NOMO-1 treated with dmso at 0.1 percent for 144 hours (cell line): Measurements from ENCODE around the gene ADARB1.
A peak's percentile ranks its signal among the peaks of the same experiment; 100 is the strongest.

Experiments
- DNase-seq: peaks from one replicate; lab custom pipeline; 2025; ENCODE audit not compliant: unreplicated experiment; lab: John Stamatoyannopoulos, UW

ADARB1 gene

DNA sequence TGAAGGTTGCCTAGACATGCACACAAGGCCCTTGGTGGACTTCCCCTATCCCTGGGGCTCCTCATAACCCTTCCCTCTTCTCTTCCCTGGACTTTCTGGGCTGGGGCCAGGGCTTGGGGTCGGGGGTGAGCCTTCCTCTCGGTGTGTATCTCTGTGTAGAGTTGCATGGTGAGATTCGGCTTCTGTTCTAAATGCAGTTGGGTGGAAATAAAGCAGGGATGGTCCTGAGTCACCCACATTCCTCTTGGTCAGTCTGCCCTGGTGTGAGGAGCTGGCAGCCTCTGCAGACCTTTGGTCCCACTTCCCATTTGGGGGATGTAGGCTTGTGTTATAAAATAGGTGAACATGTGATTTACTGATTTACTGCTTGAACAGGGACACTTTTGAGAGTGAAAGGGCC lies 38.0 kb downstream of the ADARB1 start:
- DNase-seq: no peak

DNA sequence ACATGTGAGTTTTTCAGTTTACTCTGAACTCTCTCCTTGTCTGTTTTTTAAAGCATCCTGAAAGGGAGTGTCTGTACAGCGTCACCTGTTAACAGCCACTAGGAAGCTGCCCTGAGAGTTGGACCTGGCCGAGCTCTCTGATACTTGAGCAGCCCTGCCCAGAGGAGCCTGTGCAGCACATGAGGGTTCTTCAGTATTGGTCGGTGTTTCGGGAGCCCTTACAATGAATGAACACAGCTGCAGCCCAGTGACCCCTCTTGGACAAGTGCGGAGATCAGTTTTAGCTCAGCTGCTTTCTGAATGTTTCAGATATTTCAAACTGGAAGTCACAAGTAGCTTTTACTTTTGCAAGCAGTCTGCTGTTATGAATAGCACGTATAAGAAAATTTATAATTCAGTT lies 39.2 kb downstream of the ADARB1 start:
- DNase-seq: no peak

DNA sequence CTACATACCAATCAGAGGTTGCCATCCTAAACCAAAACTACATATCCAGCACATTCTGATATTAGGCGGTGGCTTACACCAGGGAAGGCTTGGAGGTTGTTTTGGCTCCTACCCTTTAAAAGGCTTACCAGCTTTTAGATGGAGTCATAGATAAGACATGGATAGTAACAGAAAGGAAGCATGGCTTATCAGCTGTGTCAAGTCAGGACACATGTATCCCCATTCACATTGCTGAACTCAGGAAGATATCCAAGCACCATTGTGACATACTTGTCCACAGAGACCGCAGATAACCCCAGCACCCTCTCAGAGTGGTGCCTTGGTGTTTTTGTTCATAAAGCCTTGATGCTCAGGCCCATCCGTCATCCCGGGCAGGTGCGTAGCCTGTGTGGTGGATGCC lies 39.7 kb downstream of the ADARB1 start:
- DNase-seq: no peak

DNA sequence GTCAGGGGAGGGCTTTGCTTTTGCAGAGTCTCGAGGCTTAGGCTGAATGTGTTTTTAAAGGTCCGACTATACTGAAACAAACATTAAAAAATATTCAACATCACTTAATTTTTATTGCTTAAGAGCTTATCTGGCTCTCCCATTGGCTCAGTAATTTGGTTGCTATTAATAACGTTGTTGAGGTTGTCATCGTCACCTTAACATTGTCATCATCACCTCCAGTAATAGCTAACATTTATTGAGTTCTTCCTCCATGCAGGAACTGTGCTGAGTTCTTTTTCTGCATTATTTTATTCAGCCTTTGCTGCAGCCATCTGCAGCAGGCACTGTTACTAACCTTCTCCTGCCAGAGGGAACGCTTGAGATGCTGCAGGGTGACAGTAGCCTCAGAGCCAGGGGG lies 40.1 kb downstream of the ADARB1 start:
- no peak for DNase-seq

DNA sequence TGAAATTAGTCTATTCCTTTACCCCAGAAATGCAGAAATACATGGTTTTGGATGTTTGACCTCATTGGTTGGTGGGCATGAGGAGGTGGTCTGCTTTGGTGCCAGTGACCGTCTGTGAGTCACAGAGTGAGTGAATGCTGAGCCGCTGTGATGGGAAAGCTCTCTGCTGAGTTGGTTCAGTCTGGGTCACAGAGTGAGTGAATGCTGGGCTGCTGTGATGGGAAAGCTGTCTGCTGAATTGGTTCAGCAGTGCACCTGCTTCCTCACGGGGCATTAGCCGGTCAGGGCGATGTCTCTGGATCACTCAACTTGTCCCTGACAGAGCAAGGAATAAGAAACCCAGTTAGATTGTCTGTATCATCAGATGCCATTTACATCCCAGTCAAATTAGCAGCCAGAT lies 40.8 kb downstream of the ADARB1 start:
- no peak for DNase-seq

DNA sequence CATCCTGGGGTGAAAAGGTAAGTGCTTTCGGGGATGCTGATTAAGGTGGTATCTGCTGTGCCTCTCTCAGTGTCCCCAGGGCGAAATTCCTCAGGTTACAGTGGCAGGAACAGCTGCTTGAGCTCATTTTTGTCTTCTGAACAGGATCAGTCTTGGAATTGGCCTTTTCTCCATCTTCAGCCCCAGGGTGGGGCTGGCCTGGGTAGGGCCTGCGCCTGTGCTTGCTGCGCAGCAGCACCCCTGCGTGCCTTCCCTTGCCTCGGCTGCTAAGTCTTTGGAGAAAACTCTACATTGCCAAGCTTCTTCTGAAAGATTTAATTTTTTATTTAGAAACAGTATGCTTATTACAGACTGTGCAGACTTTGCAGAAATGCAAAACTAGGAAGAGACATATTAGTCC lies 41.7 kb downstream of the ADARB1 start:
- DNase-seq: no peak

DNA sequence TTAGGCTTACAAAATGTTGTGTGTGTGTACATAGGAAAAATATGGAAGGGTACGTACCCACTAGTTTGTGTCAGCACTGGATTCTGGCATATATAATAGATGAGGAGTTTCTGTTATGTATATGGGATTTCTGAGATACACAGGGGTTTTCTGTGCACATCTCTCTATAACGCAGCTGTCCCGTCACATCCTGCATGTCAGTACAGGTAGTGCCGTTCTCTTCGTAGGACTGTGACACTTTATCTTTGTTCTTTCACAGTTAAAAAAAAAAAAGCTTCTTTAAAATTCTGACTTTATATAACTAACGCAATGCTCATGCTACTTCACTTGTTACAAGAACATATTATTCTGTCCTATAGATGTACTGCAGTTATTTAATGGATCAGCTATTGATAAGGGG lies 42.9 kb downstream of the ADARB1 start:
- DNase-seq: no peak

DNA sequence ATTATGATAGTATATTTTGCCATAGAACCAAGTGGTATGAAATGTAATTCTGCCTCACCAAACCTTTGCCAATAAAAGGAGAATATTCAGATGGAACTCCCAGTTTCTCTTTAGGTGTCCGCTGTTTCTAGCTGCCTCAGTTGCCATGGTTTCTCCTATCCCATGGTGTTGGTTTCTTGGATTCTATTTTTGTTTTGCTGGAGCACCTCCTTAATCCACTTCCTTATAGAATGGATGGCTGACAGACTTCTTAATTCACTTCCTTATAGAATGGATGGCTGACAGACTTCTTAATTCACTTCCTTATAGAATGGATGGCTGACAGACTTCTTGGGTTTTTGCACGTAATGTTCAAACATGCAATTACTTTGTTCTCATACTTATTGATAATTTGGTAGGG lies 43.7 kb downstream of the ADARB1 start:
- DNase-seq: no peak

DNA sequence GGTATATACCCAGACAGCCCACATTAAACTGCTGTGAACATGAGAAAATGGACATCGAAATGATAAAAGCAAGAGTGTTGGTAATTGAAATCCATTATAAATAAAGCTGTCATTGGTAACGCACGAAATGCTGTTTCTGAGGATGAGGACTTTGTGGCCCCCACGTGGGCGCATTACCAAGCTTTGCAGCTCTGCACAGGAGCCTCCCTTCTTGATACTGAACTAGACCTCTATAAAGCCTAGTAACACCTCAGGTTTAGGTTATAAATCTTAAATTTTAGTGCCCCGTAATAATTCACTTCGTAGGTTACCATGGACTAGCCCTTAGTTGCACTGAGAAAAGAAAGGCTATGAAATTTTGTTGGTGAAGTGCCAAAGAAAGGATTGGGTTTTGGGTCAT lies 45.4 kb downstream of the ADARB1 start:
- DNase-seq: no peak

DNA sequence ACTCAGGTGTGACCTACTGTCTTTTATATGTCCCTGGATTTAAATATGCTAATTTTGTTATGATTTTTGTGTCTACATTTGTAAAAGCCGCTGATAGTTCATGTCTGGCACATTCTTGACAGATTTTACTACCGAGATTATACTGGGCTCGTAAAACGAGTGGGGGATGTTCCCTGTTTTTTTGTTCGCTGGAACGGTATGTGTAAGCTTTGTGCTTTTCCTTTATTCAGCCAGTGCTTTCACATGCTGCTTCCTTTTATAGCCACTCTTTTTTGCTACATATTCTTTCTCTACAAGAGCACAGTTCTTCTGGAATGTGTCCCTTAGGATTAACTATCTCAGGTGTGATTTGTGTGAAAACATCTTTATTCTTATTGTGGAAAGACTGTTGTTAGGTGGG lies 46.6 kb downstream of the ADARB1 start:
- DNase-seq: no peak

DNA sequence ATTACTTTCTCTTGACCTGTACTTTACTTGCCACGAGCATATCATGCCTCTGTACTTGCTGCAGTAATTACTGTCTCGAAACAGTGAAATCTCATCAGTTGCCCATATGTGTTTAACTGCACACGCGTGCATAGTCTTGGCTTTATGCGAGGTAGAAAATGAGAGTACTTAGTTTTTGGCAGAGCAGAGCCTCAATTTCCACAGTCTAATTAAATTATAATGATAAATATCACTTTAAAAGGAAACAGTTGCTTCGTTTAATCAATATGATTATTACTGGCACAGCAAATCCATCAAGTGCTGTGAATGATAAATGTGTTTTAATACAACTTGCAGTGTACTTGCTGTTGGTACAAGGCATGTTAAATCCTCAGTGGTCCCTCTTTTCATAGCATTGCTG lies 47.6 kb downstream of the ADARB1 start:
- no peak for DNase-seq

DNA sequence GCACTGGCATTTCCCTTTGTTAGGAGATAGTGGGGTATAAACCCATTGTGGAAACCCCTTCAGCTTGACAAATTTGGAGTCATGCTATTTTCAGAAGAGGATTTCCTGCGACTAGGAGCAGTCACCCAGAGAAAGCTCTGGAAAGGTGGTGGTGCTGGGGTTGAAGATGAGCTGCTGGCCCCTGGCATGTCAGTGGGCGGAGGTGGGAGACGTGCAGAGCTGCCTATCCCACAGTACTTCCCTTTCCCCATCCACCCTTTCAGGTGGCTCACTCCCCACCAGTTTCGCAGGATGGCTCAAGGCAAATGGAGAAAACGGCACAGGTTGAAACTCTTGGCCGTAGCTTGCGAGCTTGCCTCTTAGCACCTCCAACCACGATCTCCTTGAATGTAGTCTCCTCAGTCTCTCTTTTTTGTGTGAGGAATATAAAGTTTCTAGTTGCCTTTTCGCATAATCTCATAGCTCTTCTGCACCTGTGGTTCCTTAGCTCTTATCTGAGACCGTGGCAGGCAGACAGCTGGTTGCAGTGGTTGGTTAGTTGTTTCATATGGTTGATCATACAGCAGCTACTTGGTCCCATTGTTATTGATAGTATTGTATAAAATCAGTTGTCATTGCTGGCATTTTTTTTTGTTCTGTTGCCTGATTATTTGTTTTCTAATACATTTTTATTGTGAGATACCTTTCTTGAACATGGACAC lies 48.2 kb downstream of the ADARB1 start:
- DNase-seq: no peak

DNA sequence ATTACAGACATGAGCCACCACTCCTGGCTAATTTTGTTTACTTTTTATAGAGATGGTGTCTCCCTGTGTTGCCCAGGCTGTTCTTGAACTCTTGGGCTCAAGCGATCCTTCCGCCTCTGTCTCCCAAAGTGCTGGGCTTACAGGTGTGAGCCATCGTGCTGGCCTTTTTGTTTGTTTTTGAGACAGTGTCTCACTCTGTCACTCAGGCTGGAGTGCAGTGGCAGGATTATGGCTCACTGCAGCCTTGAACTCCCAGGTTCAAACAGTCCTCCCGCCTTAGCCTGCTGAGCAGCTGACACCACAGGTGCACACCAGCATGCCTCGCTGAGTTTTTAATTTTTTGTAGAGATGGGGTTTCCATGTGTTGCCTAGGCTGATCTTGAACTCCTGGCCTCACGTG lies 49.1 kb downstream of the ADARB1 start:
- no peak for DNase-seq

DNA sequence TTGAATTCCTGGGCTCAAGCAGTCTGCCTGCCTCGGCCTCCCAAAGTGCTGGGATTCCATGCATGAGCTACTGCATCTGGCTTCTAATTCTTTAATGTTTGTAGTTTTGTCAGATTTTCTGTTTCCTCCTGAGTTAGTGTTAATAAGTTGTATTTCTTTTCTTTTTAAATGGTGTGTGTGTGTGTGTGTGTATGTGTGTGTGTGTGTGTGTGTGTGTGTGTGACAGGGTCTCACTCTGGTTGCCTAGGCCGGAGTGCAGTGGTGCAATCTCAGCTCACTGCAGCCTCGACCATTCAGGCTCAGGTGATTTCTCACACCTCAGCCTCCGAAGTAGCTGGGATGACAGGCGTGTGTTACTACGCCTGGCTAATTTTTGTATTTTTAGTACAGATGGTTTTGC lies 50.2 kb downstream of the ADARB1 start:
- no peak for DNase-seq

DNA sequence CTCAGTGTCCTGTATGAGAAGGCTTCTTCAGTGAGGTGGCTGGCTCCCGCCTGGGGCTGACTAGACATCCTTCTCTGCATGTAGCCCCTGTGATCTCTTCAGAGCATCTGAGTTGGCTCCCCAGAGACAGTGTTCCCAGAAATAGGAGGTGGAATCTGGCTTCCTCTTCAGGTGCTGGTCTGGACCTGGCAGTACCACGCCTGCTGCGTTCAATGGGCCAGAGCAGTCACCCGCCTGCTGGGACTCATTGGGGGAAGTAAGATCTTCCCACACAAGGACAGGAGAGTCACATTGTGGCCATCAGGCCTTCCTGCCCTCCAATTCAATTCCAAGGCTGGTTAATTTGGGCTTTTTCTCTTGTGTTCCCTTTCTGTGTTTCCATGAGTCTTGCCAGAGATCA lies 51.0 kb downstream of the ADARB1 start:
- no peak for DNase-seq

DNA sequence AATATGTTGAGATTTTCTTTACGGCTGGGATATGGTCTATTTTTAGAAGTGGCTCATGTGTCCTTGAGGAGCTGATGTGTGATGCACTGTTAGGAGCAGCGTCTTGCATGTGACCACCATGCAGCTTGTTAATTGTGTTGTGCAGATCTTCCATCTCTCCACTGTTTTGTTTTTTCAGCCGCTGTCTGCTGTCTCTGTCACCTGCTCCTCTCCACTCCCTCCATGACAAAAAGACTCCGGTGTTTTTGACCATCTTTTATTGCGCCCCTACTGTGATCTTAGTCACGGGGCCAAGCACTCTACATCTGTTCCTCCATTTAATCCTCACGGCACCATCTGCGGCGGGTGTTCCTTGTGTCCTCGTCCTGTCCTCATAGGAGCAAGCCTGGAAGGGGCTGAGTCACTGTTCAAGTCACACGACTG lies 51.8 kb downstream of the ADARB1 start:
- no peak for DNase-seq

DNA sequence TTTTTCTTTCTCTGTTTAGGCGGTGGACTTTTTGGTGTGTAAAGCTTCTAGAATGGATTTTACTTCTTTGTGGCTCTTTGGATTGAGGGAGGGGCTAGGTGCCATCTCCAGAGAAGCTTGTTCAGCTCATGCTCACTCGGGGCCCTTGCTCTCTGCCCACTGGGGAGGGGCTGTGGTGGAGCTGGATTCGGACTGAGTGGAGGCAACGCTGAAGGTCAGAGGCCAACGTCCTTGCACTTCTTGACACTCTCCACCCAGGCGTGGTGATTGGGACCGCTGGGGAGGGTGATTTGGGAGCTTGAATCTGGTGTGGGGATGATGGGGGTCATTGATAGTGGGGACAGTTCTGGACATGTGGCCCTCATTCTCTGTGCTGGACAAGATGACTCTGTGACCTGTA lies 52.6 kb downstream of the ADARB1 start:
- no peak for DNase-seq

DNA sequence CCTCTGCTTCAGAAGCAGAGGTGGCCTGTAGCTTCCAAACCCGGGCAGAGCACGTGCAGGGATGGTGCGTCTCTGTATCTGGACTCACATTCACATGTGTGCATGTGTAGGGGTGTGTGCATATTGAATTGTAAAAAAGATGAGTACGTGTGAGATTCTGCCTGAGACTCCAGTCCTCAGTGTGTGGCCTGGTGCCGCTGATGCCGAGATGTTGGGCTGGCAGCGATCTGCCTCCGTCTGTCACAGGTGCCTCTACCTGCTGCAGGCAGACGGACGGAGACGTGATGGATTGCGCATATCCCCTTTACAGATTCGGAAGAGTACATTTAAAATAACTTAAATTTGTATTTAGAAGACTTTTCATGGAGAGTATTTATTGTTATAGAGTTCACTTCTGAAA lies 53.6 kb downstream of the ADARB1 start:
- no peak for DNase-seq

DNA sequence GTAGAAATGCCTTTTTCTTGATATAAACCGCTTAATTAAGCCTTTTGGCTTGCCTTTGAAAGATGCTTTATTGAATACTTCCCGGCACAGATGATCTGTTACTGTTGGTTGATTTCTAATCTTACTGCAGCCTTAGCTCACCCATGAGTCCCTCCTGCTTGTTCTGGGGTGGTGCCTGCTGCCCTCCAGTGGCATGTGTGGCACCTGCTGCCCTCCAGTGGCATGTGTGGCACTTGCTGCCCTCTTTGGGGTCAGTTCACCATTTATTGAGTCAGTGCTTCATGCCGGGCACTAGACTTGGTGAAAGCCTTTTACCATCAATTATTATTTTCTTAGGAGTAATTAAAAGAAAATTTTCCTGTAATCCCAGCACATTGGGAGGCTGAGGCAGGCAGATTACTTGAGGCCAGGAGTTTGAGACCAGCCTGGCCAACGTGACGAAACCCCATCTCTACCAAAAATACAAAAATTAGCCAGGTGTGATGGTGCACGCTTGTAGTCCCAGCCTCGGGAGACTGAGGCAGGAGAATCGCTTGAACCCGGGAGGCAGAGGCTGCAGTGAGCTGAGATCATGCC lies 54.3 kb downstream of the ADARB1 start:
- peak; percentile 59 for DNase-seq

DNA sequence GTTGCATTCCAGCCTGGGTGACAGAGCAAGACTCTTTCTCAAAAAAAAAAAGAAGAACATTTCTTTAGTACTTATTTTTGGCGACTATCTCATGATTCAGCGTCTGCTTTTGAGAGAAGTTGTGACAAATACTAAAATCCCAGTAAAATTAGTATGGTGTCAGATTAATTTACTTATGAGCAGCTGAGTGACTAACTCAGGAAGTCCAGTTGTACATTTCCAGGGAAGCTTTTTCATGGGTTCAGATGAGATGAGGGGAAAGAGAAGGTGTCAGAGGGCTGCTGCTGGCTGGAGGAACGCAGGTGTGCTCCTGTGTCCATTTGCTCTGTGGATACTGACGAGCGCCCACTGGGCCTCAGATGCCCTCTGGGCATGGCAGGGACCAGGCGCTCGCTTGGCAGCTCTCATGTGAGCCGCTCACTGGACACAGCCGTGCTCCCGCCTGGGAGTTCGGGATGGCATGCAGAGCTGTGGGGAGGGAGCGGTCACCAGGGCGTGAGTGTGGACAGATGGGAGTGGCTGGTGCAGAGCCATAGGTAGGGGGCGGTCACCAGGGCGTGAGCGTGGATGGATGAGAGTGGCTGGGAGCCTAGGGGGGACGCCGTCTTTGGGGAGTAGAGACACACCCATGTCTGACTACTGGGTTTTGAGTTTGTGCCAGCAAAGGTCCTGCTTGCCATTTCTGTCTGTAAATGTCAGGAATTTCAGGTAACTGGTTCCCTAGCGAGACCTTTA lies 55.0 kb downstream of the ADARB1 start:
- DNase-seq: no peak

DNA sequence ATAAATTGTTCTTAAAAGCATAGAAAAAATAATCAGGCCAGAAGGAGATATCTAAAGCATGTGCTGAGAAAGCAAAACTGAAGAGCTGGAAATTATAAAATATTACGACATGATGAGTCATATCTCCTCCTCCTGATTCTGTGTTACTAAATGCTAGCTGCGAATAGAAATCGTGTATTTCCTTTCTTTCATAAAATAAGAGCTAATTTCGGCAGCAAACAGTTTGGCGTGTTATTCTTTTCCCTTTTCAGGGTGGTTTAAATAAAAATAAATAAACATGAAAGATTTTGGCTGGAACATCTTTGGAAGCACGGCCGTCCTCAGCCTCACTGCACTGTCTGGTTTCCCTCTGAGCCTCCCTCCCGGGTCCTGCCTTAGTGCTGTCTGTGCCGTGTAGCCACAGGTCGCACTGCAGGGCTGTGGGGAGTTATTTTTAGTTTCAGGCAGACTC lies 56.0 kb downstream of the ADARB1 start:
- peak; percentile 49 for DNase-seq

DNA sequence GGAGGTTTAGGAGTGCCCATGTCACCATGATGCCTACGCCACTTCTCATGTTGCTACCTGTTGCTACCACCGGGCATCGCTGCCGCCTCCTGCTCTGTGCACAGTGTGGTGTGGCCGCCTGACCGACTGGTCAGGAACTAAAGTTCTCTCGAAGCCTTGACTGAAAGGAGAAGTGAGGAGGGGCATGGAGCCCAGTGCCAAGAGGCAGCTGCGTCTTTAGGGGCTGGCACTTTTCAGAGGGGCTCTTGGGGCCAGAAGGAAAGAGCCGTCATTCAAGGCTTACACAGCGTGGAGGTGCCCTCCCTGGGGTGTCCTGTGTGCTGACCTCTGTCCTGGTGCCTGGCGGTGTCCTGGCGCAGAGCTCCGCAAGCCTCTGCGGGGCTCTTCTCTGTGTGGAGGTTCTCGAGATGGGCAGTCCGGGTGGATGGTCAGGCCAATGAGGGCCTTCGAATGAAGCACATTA lies 57.2 kb downstream of the ADARB1 start:
- no peak for DNase-seq
